A549 (cell line): ENCODE data around the gene EFCAB5. TPM values are rescaled to one million over a fixed set of nuclear protein-coding genes. Genes with fewer than 3 reads are reported as not detected.
A peak's percentile ranks its signal among the peaks of the same experiment; 100 is the strongest.

Experiments
- ATAC-seq, 2 experiments: fragments of 200-7000 bp in 1 of 2; fragments of >200 bp in 1 of 2; cut with Nextera tagmentation in 1 of 2; cut with Tn5 transposase in 1 of 2; 3 replicates each; pipeline versions ENCODE4 v1.8.0 to v1.9.1; 2018 to 2020; ENCODE audit warnings: mild to moderate bottlenecking in 1 of 2, moderate library complexity in 1 of 2
- CTCF ChIA-PET: fragments of 300-600 bp; sonication (Branson Sonifier 250); formaldehyde crosslinking; extraction: SDS; loops from one replicate; lab custom pipeline; 2021; ENCODE audit warnings: antibody characterized with exemption, inconsistent platforms; lab: Yijun Ruan, JAX
- POLR2A ChIA-PET: fragments of 350-600 bp; formaldehyde crosslinking; extraction: SDS; loops from one replicate; lab custom pipeline; 2021; ENCODE audit warnings: antibody characterized with exemption, inconsistent platforms; lab: Yijun Ruan, JAX
- DNase-seq, 2 experiments: peaks; one replicate each; pipeline versions ENCODE4 v3.0.0 to v3.0.0-alpha.2; 2011 to 2016; ENCODE audit warnings: low read depth in 1 of 2, low spot score in 1 of 2
- FAIRE-seq: peaks from 2 replicates; lab custom pipeline; 2011; peaks lifted over from hg19 to GRCh38; lab: Jason Lieb, UNC
- H3K27ac ChIP-seq, 2 experiments: fragments of >200 bp; sonication (Bioruptor Twin); formaldehyde crosslinking; 3 replicates each; pipeline ENCODE4 v1.5.1; 2016 to 2017
- H3K4me1 ChIP-seq: fragments of >200 bp; sonication (Bioruptor Twin); formaldehyde crosslinking; 3 replicates; pipeline ENCODE4 v1.6.1; 2016
- H3K4me2 ChIP-seq: fragments of >200 bp; sonication (Bioruptor Twin); formaldehyde crosslinking; 3 replicates; pipeline ENCODE4 v1.6.1; 2016
- H3K4me3 ChIP-seq: fragments of >200 bp; sonication (Bioruptor Twin); formaldehyde crosslinking; 3 replicates; pipeline ENCODE4 v1.5.1; 2016
- H3K9me3 ChIP-seq: fragments of >200 bp; sonication (Bioruptor Twin); formaldehyde crosslinking; 3 replicates; pipeline ENCODE4 v1.6.1; 2016
- EHMT2 ChIP-seq: fragments of 200-600 bp; sonication (generic); IDR thresholded peaks from 2 replicates; pipeline ENCODE4 v1.6.1; 2016; ENCODE audit warnings: antibody characterized with exemption, low read depth, mild to moderate bottlenecking, moderate library complexity
- EP300 ChIP-seq, 2 experiments: fragments of >200 bp; sonication (Bioruptor Twin); formaldehyde crosslinking; IDR thresholded peaks; 2 replicates in 1 of 2; 3 replicates in 1 of 2; pipeline ENCODE4 v1.6.1; 2016 to 2017
- ESRRA ChIP-seq: fragments of 150-350 bp; IDR thresholded peaks from 2 replicates; pipeline ENCODE4 v1.6.1; 2014; ENCODE audit warnings: mild to moderate bottlenecking, low read length, borderline replicate concordance
- FOSB ChIP-seq: fragments of 250-450 bp; sonication (Bioruptor Pico); IDR thresholded peaks from 2 replicates; pipeline ENCODE4 v1.5.0; 2020; ENCODE audit warnings: mild to moderate bottlenecking, moderate library complexity
- FOXS1 ChIP-seq: fragments of 250-450 bp; sonication (Bioruptor Pico); IDR thresholded peaks from 2 replicates; pipeline ENCODE4 v1.5.0; 2020; ENCODE audit warnings: mild to moderate bottlenecking, moderate library complexity
- HOXB13 ChIP-seq: fragments of 250-450 bp; sonication (Bioruptor Pico); IDR thresholded peaks from 2 replicates; pipeline ENCODE4 v1.5.0; 2020; ENCODE audit warnings: low read depth, mild to moderate bottlenecking, moderate library complexity
- MAFK ChIP-seq: fragments of 450-650 bp; IDR thresholded peaks from 2 replicates; pipeline ENCODE4 v1.6.1; 2014; ENCODE audit not compliant: partially characterized antibody
- POLR2AphosphoS2 ChIP-seq: conservative IDR thresholded peaks from 2 replicates; pipeline ENCODE4 v1.6.1; 2012; ENCODE audit warnings: low read length, improper control_type of control experiment, inconsistent platforms
- RARB ChIP-seq: fragments of 250-450 bp; sonication (Bioruptor Pico); IDR thresholded peaks from 2 replicates; pipeline ENCODE4 v1.8.0; 2021; ENCODE audit warnings: mild to moderate bottlenecking, moderate library complexity
- RFX5 ChIP-seq: fragments of 450-650 bp; IDR thresholded peaks from 2 replicates; pipeline ENCODE4 v1.7.1; 2014; ENCODE audit warnings: antibody characterized with exemption, mild to moderate bottlenecking, moderate library complexity
- SREBF2 ChIP-seq: fragments of 450-650 bp; IDR thresholded peaks from 2 replicates; pipeline ENCODE4 v1.6.1; 2014; ENCODE audit warnings: mild to moderate bottlenecking, moderate library complexity
- TFCP2L1 ChIP-seq: fragments of 250-450 bp; sonication (Bioruptor Pico); IDR thresholded peaks from 2 replicates; pipeline ENCODE4 v1.5.0; 2021; ENCODE audit warnings: mild to moderate bottlenecking
- TP53 ChIP-seq: fragments of 250-450 bp; sonication (Bioruptor Pico); IDR thresholded peaks from 2 replicates; pipeline ENCODE4 v1.5.0; 2021; ENCODE audit warnings: mild to moderate bottlenecking, moderate library complexity
- USF2 ChIP-seq: fragments of 450-650 bp; IDR thresholded peaks from 2 replicates; pipeline ENCODE4 v1.6.1; 2014; ENCODE audit warnings: antibody characterized with exemption
- ZNF302 ChIP-seq: fragments of 250-450 bp; sonication (Bioruptor Pico); IDR thresholded peaks from 2 replicates; pipeline ENCODE4 v1.9.0; 2021; ENCODE audit warnings: inconsistent platforms, mild to moderate bottlenecking, moderate library complexity
- WGBS: methylation state at CpG from one replicate; pipeline ENCODE4 v1.1.6; 2017; ENCODE audit errors: missing lambda C conversion rate; 5-methylcytosine and 5-hydroxymethylcytosine counted together
- polyA plus RNA-seq, 4 experiments: library from polyadenylated mRNA; depleted of rRNA in 3 of 4; stranded (reverse); fragments of >200 nt; fragmentation: RNase III in 1 of 4; extraction: RNeasy Plus Mini Kit Qiagen cat#74134 plus additional on column Dnase treatment in 1 of 4; gene quantifications; 2 replicates in 3 of 4; 3 replicates in 1 of 4; pipeline ENCODE4 v1.2.3, GENCODE V29; 2011 to 2017
- TF ChIP-seq, protein P1 (sequence below): IDR thresholded peaks from 2 replicates; pipeline ENCODE4 v1.6.1; 2012
- TF ChIP-seq, protein P2 (sequence below): fragments of >200 bp; sonication (Bioruptor Twin); formaldehyde crosslinking; IDR thresholded peaks from 2 replicates; pipeline ENCODE4 v1.6.1; 2016
- TF ChIP-seq, protein P3 (sequence below): IDR thresholded peaks from 2 replicates; pipeline ENCODE4 v1.6.1; 2012
- TF ChIP-seq, protein P4 (sequence below): fragments of 200-600 bp; sonication (generic); IDR thresholded peaks from 2 replicates; pipeline ENCODE4 v1.6.1; 2016; ENCODE audit warnings: antibody characterized with exemption, mild to moderate bottlenecking, moderate library complexity

EFCAB5 gene
- polyA plus RNA-seq, 2 of the 4 experiments (the other 2 are of a cell fraction), result 0.65 to 2.6 TPM

DNA sequence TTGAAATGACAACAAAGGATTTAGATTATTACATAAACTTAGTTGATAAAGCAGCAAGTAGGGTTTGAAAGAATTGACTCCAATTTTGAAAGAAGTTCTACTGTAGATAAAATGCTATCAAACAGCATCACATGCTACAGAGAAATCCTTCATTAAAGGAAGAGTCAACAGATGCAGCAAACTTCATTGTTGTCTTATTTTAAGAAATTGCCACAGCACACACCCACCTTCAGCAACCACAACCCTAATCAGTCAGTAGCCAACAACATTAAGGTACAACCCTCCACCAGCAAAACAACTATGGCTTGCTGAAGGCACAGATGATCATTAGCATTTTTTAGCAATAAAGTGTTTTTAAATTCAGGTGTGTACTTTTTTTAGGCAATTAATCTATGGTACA, 100.1 kb downstream of the EFCAB5 start:
- Histone ChIP-seq H3K27ac (no peak overlapping the region), H3K9me3 (0 out of 3 replicates have a peak, but pooled peaks cover 13% of the 10 kb centered on the region), H3K4me1 (no peaks in the 10 kb centered on the region), H3K4me3 (no peak overlapping the region), H3K4me2 (no peak overlapping the region)
- TF ChIP-seq, protein P1, sequence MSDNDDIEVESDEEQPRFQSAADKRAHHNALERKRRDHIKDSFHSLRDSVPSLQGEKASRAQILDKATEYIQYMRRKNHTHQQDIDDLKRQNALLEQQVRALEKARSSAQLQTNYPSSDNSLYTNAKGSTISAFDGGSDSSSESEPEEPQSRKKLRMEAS, result no peak
- TF ChIP-seq, protein P2, sequence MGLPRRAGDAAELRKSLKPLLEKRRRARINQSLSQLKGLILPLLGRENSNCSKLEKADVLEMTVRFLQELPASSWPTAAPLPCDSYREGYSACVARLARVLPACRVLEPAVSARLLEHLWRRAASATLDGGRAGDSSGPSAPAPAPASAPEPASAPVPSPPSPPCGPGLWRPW, result no peak
- no peak for TF ChIP-seq SREBF2
- DNase-seq (no peak), FAIRE-seq (no peak), ATAC-seq (no peak)
- ChIA-PET CTCF (interaction anchor here (0.6 to 7.3 kb wide), 8 partner anchors 10 to 832 kb away, joined by 3 to 49 read pairs (median 4); partner anchors contain the start of gene SSH2), POLR2A (no interaction called here)

DNA sequence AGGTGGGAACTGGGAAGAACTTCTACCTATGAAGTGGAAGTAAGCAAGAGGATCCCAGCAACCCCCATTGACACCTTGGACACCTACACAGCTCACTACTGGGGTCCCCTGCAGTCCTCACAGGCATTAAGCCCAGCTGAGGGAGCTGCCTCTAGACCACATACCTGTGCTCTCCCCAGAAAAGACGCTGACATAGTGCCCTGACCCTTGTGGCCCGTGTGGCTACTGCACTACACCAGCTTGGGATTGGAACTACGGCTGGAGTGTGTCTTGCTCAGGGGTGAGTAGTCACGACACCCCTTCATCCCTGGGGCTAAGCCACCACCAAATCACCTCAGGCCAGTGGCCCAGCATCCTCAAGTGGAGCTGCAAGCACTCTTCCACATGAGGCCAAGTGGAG, 120.9 kb downstream of the EFCAB5 start:
- ChIA-PET POLR2A (interaction anchor here (1.3 kb wide), 1 partner anchor 132 kb away, joined by 4 read pairs; the partner anchor contains the start of gene SSH2), CTCF (interaction anchor here (0.5 to 4.0 kb wide), 10 partner anchors 9 to 277 kb away, joined by 3 to 28 read pairs (median 3); no protein-coding TSS in a partner anchor)
- DNase-seq (no peak), FAIRE-seq (no peak), ATAC-seq (no peak)
- H3K9me3 ChIP-seq, result peaks cover 33% of the 10 kb centered on the region
- WGBS, result 4% methylated on average over 4 of the region's 4 CpGs
- H3K4me1 ChIP-seq, result no peaks in the 10 kb centered on the region
- no peak overlapping the region for H3K4me2 ChIP-seq
- TF ChIP-seq HOXB13 (no peak), MAFK (no peak), TP53 (CRISPR knock-in tag) (no peak), ESRRA (no peak), USF2 (no peak), FOXS1 (CRISPR knock-in tag) (no peak), RARB (CRISPR knock-in tag) (no peak), RFX5 (no peak), TFCP2L1 (no peak), EHMT2 (no peak), ZNF302 (CRISPR knock-in tag) (no peak)
- TF ChIP-seq, protein P3, sequence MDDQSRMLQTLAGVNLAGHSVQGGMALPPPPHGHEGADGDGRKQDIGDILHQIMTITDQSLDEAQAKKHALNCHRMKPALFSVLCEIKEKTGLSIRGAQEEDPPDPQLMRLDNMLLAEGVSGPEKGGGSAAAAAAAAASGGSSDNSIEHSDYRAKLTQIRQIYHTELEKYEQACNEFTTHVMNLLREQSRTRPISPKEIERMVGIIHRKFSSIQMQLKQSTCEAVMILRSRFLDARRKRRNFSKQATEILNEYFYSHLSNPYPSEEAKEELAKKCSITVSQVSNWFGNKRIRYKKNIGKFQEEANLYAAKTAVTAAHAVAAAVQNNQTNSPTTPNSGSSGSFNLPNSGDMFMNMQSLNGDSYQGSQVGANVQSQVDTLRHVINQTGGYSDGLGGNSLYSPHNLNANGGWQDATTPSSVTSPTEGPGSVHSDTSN, result no peak
- TF ChIP-seq, protein P4, sequence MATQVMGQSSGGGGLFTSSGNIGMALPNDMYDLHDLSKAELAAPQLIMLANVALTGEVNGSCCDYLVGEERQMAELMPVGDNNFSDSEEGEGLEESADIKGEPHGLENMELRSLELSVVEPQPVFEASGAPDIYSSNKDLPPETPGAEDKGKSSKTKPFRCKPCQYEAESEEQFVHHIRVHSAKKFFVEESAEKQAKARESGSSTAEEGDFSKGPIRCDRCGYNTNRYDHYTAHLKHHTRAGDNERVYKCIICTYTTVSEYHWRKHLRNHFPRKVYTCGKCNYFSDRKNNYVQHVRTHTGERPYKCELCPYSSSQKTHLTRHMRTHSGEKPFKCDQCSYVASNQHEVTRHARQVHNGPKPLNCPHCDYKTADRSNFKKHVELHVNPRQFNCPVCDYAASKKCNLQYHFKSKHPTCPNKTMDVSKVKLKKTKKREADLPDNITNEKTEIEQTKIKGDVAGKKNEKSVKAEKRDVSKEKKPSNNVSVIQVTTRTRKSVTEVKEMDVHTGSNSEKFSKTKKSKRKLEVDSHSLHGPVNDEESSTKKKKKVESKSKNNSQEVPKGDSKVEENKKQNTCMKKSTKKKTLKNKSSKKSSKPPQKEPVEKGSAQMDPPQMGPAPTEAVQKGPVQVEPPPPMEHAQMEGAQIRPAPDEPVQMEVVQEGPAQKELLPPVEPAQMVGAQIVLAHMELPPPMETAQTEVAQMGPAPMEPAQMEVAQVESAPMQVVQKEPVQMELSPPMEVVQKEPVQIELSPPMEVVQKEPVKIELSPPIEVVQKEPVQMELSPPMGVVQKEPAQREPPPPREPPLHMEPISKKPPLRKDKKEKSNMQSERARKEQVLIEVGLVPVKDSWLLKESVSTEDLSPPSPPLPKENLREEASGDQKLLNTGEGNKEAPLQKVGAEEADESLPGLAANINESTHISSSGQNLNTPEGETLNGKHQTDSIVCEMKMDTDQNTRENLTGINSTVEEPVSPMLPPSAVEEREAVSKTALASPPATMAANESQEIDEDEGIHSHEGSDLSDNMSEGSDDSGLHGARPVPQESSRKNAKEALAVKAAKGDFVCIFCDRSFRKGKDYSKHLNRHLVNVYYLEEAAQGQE, result no peak
- H3K27ac ChIP-seq, result no peak overlapping the region
- H3K4me3 ChIP-seq, result no peak overlapping the region

DNA sequence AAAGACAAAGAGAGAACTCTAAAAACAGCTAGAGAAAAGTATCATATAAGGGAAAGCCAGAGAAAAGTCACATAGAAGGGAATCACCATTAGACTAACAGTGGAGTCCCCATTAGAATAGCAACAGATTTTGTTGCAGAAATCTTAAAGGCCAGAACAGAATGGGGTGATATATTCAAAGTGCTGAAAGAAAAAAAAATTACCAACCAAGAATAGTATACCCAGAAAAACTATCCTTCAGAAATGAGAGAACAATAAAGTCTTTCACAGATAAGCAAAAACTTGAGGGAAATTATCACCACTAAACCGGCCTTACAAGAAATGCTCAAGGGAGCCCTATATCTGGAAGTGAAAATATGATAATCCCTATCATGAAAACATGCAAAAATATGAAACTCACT, 123.3 kb downstream of the EFCAB5 start:
- H3K4me3 ChIP-seq, result no peak overlapping the region
- FAIRE-seq, result peak; percentile 89
- H3K4me1 ChIP-seq, result no peaks in the 10 kb centered on the region
- H3K4me2 ChIP-seq, result no peak overlapping the region
- H3K27ac ChIP-seq, result no peak overlapping the region
- peaks cover 33% of the 10 kb centered on the region for H3K9me3 ChIP-seq
- no peak for ATAC-seq
- TF ChIP-seq EP300 (IDR thresholded peaks at IDR 0.05) (no peak), HOXB13 (no peak), FOSB (no peak), USF2 (no peak), POLR2AphosphoS2 (no peak)
- TF ChIP-seq, protein P2, result no peak
- CTCF ChIA-PET, result interaction anchor here (0.6 to 4.0 kb wide), 5 partner anchors 15 to 257 kb away, joined by 3 to 28 read pairs (median 3); no protein-coding TSS in a partner anchor
- no peak for DNase-seq
- 7% methylated on average over 1 of the region's 1 CpG for WGBS
- POLR2A ChIA-PET, result no interaction called here
